WTC11 (cell line): ENCODE data around the gene RNF151. TPM values are rescaled to one million over a fixed set of nuclear protein-coding genes. Genes with fewer than 3 reads are reported as not detected.
A peak's percentile ranks its signal among the peaks of the same experiment; 100 is the strongest.

Experiments used
- ATAC-seq: fragments of 200-7000 bp; cut with Tn5 transposase; 2 replicates; pipeline ENCODE4 v1.10.0; 2021; ENCODE audit warnings: mild to moderate bottlenecking, moderate library complexity
- CTCF ChIA-PET: fragments of 300-600 bp; sonication (Branson Sonifier 250); formaldehyde crosslinking; loops from one replicate; lab custom pipeline; 2021; ENCODE audit warnings: antibody characterized with exemption; lab: Charles Lee
- POLR2A ChIA-PET: fragments of 350-600 bp; sonication (Branson Sonifier 250); formaldehyde crosslinking; loops from one replicate; lab custom pipeline; 2021; ENCODE audit warnings: antibody characterized with exemption; lab: Charles Lee
- DNase-seq: peaks from one replicate; pipeline ENCODE4 v3.0.0; 2021; ENCODE audit warnings: low spot score
- H3K27ac Mint-ChIP-seq: 2 replicates; pipeline ENCODE4 v1.8.0; 2021; ENCODE audit warnings: mixed read lengths
- H3K27me3 Mint-ChIP-seq: 2 replicates; pipeline ENCODE4 v1.8.0; 2021; ENCODE audit warnings: low read depth, mild to moderate bottlenecking, moderate library complexity, mixed read lengths
- H3K36me3 Mint-ChIP-seq: 2 replicates; pipeline ENCODE4 v1.8.0; 2021; ENCODE audit warnings: mixed read lengths
- H3K4me1 Mint-ChIP-seq: 2 replicates; pipeline ENCODE4 v1.8.0; 2022; ENCODE audit warnings: mixed read lengths
- H3K4me3 Mint-ChIP-seq: 2 replicates; pipeline ENCODE4 v1.8.0; 2021; ENCODE audit warnings: mild to moderate bottlenecking, moderate library complexity, mixed read lengths
- H3K9me3 Mint-ChIP-seq: 2 replicates; pipeline ENCODE4 v1.8.0; 2021; ENCODE audit warnings: mixed read lengths
- ATF2 ChIP-seq: sonication (generic); formaldehyde crosslinking; IDR thresholded peaks from 2 replicates; pipeline ENCODE4 v1.8.1; 2022; ENCODE audit warnings: low read depth, missing genetic modification reagents, borderline replicate concordance
- ELF4 ChIP-seq: sonication (generic); formaldehyde crosslinking; IDR thresholded peaks from 2 replicates; pipeline ENCODE4 v1.8.1; 2022; ENCODE audit warnings: low read depth, mild to moderate bottlenecking, moderate library complexity, missing genetic modification reagents
- GABPB1 ChIP-seq: sonication (generic); formaldehyde crosslinking; IDR thresholded peaks from 2 replicates; pipeline ENCODE4 v1.8.1; 2023; ENCODE audit warnings: mild to moderate bottlenecking, missing genetic modification reagents
- GTF2I ChIP-seq: fragments of 250-450 bp; sonication (Bioruptor Pico); conservative IDR thresholded peaks from 2 replicates; pipeline ENCODE4 v1.4.0; 2021; ENCODE audit warnings: mild to moderate bottlenecking
- HMGA2 ChIP-seq: fragments of 250-450 bp; sonication (Bioruptor Pico); IDR thresholded peaks from 2 replicates; pipeline ENCODE4 v1.4.0; 2021; ENCODE audit warnings: mild to moderate bottlenecking, moderate library complexity
- JAZF1 ChIP-seq: fragments of 250-450 bp; sonication (Bioruptor Pico); IDR thresholded peaks from 2 replicates; pipeline ENCODE4 v1.9.0; 2021; ENCODE audit warnings: moderate library complexity, mild to moderate bottlenecking, inconsistent platforms
- JUN ChIP-seq: sonication (generic); formaldehyde crosslinking; IDR thresholded peaks from 2 replicates; pipeline ENCODE4 v1.8.0; 2023; ENCODE audit warnings: mild to moderate bottlenecking, missing genetic modification reagents
- KAT7 ChIP-seq: sonication (generic); formaldehyde crosslinking; IDR thresholded peaks from 2 replicates; pipeline ENCODE4 v1.8.1; 2023; ENCODE audit warnings: missing genetic modification reagents, mild to moderate bottlenecking, borderline replicate concordance
- MAX ChIP-seq: sonication (generic); formaldehyde crosslinking; IDR thresholded peaks from 2 replicates; pipeline ENCODE4 v1.8.0; 2022; ENCODE audit warnings: mild to moderate bottlenecking, missing genetic modification reagents
- MXD4 ChIP-seq: fragments of 250-450 bp; sonication (Bioruptor Pico); IDR thresholded peaks from 2 replicates; pipeline ENCODE4 v1.8.0; 2021; ENCODE audit warnings: mild to moderate bottlenecking, moderate library complexity, borderline replicate concordance
- NR2C2 ChIP-seq: sonication (generic); formaldehyde crosslinking; IDR thresholded peaks from 2 replicates; pipeline ENCODE4 v1.8.0; 2022; ENCODE audit warnings: mild to moderate bottlenecking, missing genetic modification reagents
- RORB ChIP-seq: fragments of 250-450 bp; sonication (Bioruptor Pico); IDR thresholded peaks from 2 replicates; pipeline ENCODE4 v1.9.0; 2021; ENCODE audit warnings: mild to moderate bottlenecking
- SMAD4 ChIP-seq: sonication (generic); formaldehyde crosslinking; IDR thresholded peaks from 2 replicates; pipeline ENCODE4 v1.8.0; 2022; ENCODE audit warnings: mild to moderate bottlenecking, missing genetic modification reagents
- TCF7 ChIP-seq: sonication (generic); formaldehyde crosslinking; IDR thresholded peaks from 2 replicates; pipeline ENCODE4 v1.8.0; 2022; ENCODE audit warnings: mild to moderate bottlenecking, low read depth, missing genetic modification reagents, moderate library complexity
- TEAD1 ChIP-seq: sonication (generic); formaldehyde crosslinking; IDR thresholded peaks from 2 replicates; pipeline ENCODE4 v1.8.0; 2022; ENCODE audit warnings: mild to moderate bottlenecking, missing genetic modification reagents
- TP53 ChIP-seq: sonication (generic); formaldehyde crosslinking; IDR thresholded peaks from 2 replicates; pipeline ENCODE4 v1.8.1; 2023; ENCODE audit warnings: mild to moderate bottlenecking, missing genetic modification reagents
- ZNF232 ChIP-seq: sonication (generic); formaldehyde crosslinking; IDR thresholded peaks from 2 replicates; pipeline ENCODE4 v1.8.0; 2022; ENCODE audit warnings: mild to moderate bottlenecking, missing genetic modification reagents
- ZNF281 ChIP-seq: sonication (generic); formaldehyde crosslinking; IDR thresholded peaks from 2 replicates; pipeline ENCODE4 v1.8.0; 2023; ENCODE audit warnings: mild to moderate bottlenecking, missing genetic modification reagents
- ZNF396 ChIP-seq: fragments of 250-450 bp; sonication (Bioruptor Pico); IDR thresholded peaks from 2 replicates; pipeline ENCODE4 v1.8.0; 2021; ENCODE audit warnings: mild to moderate bottlenecking, moderate library complexity, borderline replicate concordance
- ZSCAN18 ChIP-seq: fragments of 250-450 bp; sonication (Bioruptor Pico); IDR thresholded peaks from 2 replicates; pipeline ENCODE4 v2.1.2; 2022; ENCODE audit warnings: mild to moderate bottlenecking, moderate library complexity
- total RNA-seq: library from RNA; stranded (reverse); gene quantifications from 3 replicates; pipeline ENCODE4 v1.2.3, GENCODE V29; 2021
- TF ChIP-seq, protein P1 (sequence below): sonication (generic); formaldehyde crosslinking; IDR thresholded peaks from 2 replicates; pipeline ENCODE4 v1.8.0; 2023; ENCODE audit warnings: missing genetic modification reagents, mild to moderate bottlenecking, borderline replicate concordance
- TF ChIP-seq, protein P2 (sequence below): fragments of 250-450 bp; sonication (Bioruptor Pico); IDR thresholded peaks from 2 replicates; pipeline ENCODE4 v1.9.0; 2021; ENCODE audit warnings: mild to moderate bottlenecking
- TF ChIP-seq, protein P3 (sequence below): sonication (generic); formaldehyde crosslinking; IDR thresholded peaks from 2 replicates; pipeline ENCODE4 v1.8.0; 2022; ENCODE audit warnings: mild to moderate bottlenecking, missing genetic modification reagents

The RNF151 gene
- total RNA-seq, 1 experiment from 2014 or later, result 0.31 TPM

- Mint-ChIP-seq H3K27me3 (no peaks in the 10 kb centered on the region), H3K9me3 (no peaks in the 10 kb centered on the region), H3K4me1 (peaks cover 35% of the 10 kb centered on the region), H3K4me3 (peak overlapping the region; percentile 27; the same call in 1 of the 2 replicates), H3K27ac (no peak overlapping the region), H3K36me3 (peaks cover 19% of the 10 kb centered on the region)
- DNase-seq (peak; percentile 99), ATAC-seq (peak; percentile 94)
- POLR2A ChIA-PET, result interaction anchor here (0.6 to 3.0 kb wide), 6 partner anchors 12 to 147 kb away, joined by 3 to 13 read pairs (median 5); partner anchors contain the start of genes NTHL1, RPS2 and TSC2
- CTCF ChIA-PET, result interaction anchor here (0.6 to 3.9 kb wide), 68 partner anchors 11 to 949 kb away, joined by 3 to 82 read pairs (median 6); partner anchors contain the start of genes CASKIN1, CEMP1, GFER and MSRB1
- TF ChIP-seq ZSCAN18 (CRISPR knock-in tag) (no peak), TEAD1 (no peak), NR2C2 (CRISPR knock-in tag) (no peak), SMAD4 (CRISPR knock-in tag) (no peak), HMGA2 (no peak), MXD4 (no peak), ATF2 (CRISPR knock-in tag) (no peak), RORB (no peak), ZNF232 (no peak), JAZF1 (CRISPR knock-in tag) (no peak), TCF7 (CRISPR knock-in tag) (no peak), GABPB1 (no peak), MAX (CRISPR knock-in tag) (peak; percentile 79; the same call in 1 of the 2 replicates), KAT7 (CRISPR knock-in tag) (no peak), ZNF281 (CRISPR knock-in tag) (no peak), JUN (CRISPR knock-in tag) (no peak), TP53 (CRISPR knock-in tag) (no peak), GTF2I (CRISPR knock-in tag) (no peak), ELF4 (CRISPR knock-in tag) (no peak), ZNF396 (CRISPR knock-in tag) (no peak)
- TF ChIP-seq, protein P1, sequence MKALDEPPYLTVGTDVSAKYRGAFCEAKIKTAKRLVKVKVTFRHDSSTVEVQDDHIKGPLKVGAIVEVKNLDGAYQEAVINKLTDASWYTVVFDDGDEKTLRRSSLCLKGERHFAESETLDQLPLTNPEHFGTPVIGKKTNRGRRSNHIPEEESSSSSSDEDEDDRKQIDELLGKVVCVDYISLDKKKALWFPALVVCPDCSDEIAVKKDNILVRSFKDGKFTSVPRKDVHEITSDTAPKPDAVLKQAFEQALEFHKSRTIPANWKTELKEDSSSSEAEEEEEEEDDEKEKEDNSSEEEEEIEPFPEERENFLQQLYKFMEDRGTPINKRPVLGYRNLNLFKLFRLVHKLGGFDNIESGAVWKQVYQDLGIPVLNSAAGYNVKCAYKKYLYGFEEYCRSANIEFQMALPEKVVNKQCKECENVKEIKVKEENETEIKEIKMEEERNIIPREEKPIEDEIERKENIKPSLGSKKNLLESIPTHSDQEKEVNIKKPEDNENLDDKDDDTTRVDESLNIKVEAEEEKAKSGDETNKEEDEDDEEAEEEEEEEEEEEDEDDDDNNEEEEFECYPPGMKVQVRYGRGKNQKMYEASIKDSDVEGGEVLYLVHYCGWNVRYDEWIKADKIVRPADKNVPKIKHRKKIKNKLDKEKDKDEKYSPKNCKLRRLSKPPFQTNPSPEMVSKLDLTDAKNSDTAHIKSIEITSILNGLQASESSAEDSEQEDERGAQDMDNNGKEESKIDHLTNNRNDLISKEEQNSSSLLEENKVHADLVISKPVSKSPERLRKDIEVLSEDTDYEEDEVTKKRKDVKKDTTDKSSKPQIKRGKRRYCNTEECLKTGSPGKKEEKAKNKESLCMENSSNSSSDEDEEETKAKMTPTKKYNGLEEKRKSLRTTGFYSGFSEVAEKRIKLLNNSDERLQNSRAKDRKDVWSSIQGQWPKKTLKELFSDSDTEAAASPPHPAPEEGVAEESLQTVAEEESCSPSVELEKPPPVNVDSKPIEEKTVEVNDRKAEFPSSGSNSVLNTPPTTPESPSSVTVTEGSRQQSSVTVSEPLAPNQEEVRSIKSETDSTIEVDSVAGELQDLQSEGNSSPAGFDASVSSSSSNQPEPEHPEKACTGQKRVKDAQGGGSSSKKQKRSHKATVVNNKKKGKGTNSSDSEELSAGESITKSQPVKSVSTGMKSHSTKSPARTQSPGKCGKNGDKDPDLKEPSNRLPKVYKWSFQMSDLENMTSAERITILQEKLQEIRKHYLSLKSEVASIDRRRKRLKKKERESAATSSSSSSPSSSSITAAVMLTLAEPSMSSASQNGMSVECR, result no peak
- TF ChIP-seq, protein P2, sequence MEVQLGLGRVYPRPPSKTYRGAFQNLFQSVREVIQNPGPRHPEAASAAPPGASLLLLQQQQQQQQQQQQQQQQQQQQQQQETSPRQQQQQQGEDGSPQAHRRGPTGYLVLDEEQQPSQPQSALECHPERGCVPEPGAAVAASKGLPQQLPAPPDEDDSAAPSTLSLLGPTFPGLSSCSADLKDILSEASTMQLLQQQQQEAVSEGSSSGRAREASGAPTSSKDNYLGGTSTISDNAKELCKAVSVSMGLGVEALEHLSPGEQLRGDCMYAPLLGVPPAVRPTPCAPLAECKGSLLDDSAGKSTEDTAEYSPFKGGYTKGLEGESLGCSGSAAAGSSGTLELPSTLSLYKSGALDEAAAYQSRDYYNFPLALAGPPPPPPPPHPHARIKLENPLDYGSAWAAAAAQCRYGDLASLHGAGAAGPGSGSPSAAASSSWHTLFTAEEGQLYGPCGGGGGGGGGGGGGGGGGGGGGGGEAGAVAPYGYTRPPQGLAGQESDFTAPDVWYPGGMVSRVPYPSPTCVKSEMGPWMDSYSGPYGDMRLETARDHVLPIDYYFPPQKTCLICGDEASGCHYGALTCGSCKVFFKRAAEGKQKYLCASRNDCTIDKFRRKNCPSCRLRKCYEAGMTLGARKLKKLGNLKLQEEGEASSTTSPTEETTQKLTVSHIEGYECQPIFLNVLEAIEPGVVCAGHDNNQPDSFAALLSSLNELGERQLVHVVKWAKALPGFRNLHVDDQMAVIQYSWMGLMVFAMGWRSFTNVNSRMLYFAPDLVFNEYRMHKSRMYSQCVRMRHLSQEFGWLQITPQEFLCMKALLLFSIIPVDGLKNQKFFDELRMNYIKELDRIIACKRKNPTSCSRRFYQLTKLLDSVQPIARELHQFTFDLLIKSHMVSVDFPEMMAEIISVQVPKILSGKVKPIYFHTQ, result no peak
- TF ChIP-seq, protein P3, sequence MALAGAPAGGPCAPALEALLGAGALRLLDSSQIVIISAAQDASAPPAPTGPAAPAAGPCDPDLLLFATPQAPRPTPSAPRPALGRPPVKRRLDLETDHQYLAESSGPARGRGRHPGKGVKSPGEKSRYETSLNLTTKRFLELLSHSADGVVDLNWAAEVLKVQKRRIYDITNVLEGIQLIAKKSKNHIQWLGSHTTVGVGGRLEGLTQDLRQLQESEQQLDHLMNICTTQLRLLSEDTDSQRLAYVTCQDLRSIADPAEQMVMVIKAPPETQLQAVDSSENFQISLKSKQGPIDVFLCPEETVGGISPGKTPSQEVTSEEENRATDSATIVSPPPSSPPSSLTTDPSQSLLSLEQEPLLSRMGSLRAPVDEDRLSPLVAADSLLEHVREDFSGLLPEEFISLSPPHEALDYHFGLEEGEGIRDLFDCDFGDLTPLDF (CRISPR knock-in tag), result no peak
These were observed 37.4 kb downstream of the RNF151 start for GRCh38 chr16:2003827-2004641.
